Lower leg skin (tissue), 3 donors: ENCODE measurements around the gene VAV3.

Experiments
- POLR2A ChIP-seq, 2 donors: fragments of 450-650 bp; IDR thresholded peaks; one replicate each; pipeline ENCODE4 v1.6.1; 2016 to 2017; ENCODE audit warnings: antibody characterized with exemption in 2 of 2, mild to moderate bottlenecking in 1 of 2, moderate library complexity in 1 of 2
- TF ChIP-seq, protein P1 (sequence below), 3 donors: fragments of 450-650 bp; IDR thresholded peaks; one replicate each; pipeline ENCODE4 v1.5.1; 2016; ENCODE audit warnings: antibody characterized with exemption in 3 of 3, mild to moderate bottlenecking in 3 of 3, moderate library complexity in 2 of 3

DNA sequence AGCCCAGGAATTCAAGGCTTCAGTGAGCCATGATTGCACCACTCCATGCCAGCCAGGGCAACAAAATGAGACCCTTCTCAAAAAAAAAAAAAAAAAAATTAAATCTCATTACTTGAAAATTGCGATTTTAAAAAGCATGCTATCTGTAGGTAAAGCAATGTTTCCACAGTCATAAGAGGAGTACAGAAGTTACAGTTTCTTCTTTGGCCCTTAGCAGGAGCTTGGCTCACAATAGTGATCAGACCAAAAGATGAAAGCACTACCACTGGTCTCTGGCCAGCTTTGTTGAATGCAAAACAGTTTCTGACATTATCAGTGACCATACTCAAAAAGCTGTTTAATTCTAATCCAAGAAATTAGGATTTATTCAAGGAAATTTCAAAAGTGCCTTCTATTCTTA lies 31.2 kb downstream of the VAV3 start:
- TF ChIP-seq, protein P1, sequence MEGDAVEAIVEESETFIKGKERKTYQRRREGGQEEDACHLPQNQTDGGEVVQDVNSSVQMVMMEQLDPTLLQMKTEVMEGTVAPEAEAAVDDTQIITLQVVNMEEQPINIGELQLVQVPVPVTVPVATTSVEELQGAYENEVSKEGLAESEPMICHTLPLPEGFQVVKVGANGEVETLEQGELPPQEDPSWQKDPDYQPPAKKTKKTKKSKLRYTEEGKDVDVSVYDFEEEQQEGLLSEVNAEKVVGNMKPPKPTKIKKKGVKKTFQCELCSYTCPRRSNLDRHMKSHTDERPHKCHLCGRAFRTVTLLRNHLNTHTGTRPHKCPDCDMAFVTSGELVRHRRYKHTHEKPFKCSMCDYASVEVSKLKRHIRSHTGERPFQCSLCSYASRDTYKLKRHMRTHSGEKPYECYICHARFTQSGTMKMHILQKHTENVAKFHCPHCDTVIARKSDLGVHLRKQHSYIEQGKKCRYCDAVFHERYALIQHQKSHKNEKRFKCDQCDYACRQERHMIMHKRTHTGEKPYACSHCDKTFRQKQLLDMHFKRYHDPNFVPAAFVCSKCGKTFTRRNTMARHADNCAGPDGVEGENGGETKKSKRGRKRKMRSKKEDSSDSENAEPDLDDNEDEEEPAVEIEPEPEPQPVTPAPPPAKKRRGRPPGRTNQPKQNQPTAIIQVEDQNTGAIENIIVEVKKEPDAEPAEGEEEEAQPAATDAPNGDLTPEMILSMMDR (IDR thresholded peaks at IDR 0.05), result no peak
- no peak for TF ChIP-seq POLR2A (IDR thresholded peaks at IDR 0.05)
